CD4-positive, alpha-beta T cell treated with Interleukin-10 for 1 hour (primary cell): ENCODE measurements around the gene RNU1-1.
"Not testable (repeated sequence)": the region's sequence is repeated elsewhere in the genome, so short reads cannot be mapped to it uniquely, and the experiment has no call there.

Experiments used
- DNase-seq: peaks from one replicate; pipeline ENCODE4 v3.0.0-alpha.2; 2020

RNU1-1 gene

GRCh38 chr1:16491056-16491675 lies 22.9 kb downstream of the RNU1-1 start:
- no peak for DNase-seq

GRCh38 chr1:16489195-16489880 lies 24.7 kb downstream of the RNU1-1 start:
- not testable (repeated sequence) for DNase-seq

GRCh38 chr1:16487011-16487410 lies 27.1 kb downstream of the RNU1-1 start:
- DNase-seq, result not testable (repeated sequence)

GRCh38 chr1:16486316-16486715 lies 27.8 kb downstream of the RNU1-1 start:
- DNase-seq, result not testable (repeated sequence)

GRCh38 chr1:16484931-16485330 lies 29.2 kb downstream of the RNU1-1 start:
- no peak for DNase-seq

GRCh38 chr1:16484501-16484835 lies 29.6 kb downstream of the RNU1-1 start:
- no peak for DNase-seq

- not testable (repeated sequence) for DNase-seq
These were observed 30.2 kb downstream of the RNU1-1 start for GRCh38 chr1:16483639-16484500.

- DNase-seq, result not testable (repeated sequence)
These were observed 30.9 kb downstream of the RNU1-1 start for GRCh38 chr1:16483146-16483545.

GRCh38 chr1:16478091-16478490 lies 36.0 kb downstream of the RNU1-1 start:
- no peak for DNase-seq

- not testable (repeated sequence) for DNase-seq
These were observed 38.0 kb downstream of the RNU1-1 start for GRCh38 chr1:16475771-16476770.

GRCh38 chr1:16474891-16475290 lies 39.2 kb downstream of the RNU1-1 start:
- not testable (repeated sequence) for DNase-seq

GRCh38 chr1:16474166-16474800 lies 39.8 kb downstream of the RNU1-1 start:
- no peak for DNase-seq

- DNase-seq, result no peak
These were observed 45.5 kb downstream of the RNU1-1 start for GRCh38 chr1:16468558-16468957.

- no peak for DNase-seq
These were observed 49.0 kb downstream of the RNU1-1 start for GRCh38 chr1:16464917-16465625.
